NCI-H1048 (cell line): ENCODE measurements around the gene GLP2R.
"Not testable (repeated sequence)": the region's sequence is repeated elsewhere in the genome, so short reads cannot be mapped to it uniquely, and the experiment has no call there.

Experiments
- DNase-seq: peaks from one replicate; lab custom pipeline; 2025; lab: John Stamatoyannopoulos, UW

GLP2R gene

GRCh38 chr17:9825641-9826150, at the start of gene GLP2R:
GLP2R (plus strand) TSS chr17:9825924; CDS start chr17:9826064, 140 bp downstream.
- no peak for DNase-seq

- no peak for DNase-seq
Observed at GRCh38 chr17:9776911-9777310, 48.8 kb upstream of the GLP2R start.

GRCh38 chr17:9780552-9780951, 45.2 kb upstream of the GLP2R start:
- DNase-seq: no peak

GRCh38 chr17:9783050-9783449, 42.7 kb upstream of the GLP2R start:
- DNase-seq: no peak

- DNase-seq: not testable (repeated sequence)
Observed at GRCh38 chr17:9783465-9783864, 42.3 kb upstream of the GLP2R start.

- no peak for DNase-seq
Observed at GRCh38 chr17:9784544-9784943, 41.2 kb upstream of the GLP2R start.

GRCh38 chr17:9788601-9789000, 37.1 kb upstream of the GLP2R start:
- no peak for DNase-seq

- no peak for DNase-seq
Observed at GRCh38 chr17:9790316-9790715, 35.4 kb upstream of the GLP2R start.

GRCh38 chr17:9790889-9791876, 34.5 kb upstream of the GLP2R start, which contains the start of gene DHRS7C:
DHRS7C (minus strand) TSS chr17:9791592; CDS start chr17:9791284, 308 bp downstream.
- DNase-seq: no peak

- DNase-seq: no peak
Observed at GRCh38 chr17:9792181-9792840, 33.4 kb upstream of the GLP2R start.

- no peak for DNase-seq
Observed at GRCh38 chr17:9798008-9798407, 27.7 kb upstream of the GLP2R start.

- DNase-seq: no peak
Observed at GRCh38 chr17:9798724-9799123, 27.0 kb upstream of the GLP2R start.

- DNase-seq: no peak
Observed at GRCh38 chr17:9801505-9801904, 24.2 kb upstream of the GLP2R start.

GRCh38 chr17:9802294-9802693, 23.4 kb upstream of the GLP2R start:
- DNase-seq: no peak

- no peak for DNase-seq
Observed at GRCh38 chr17:9802697-9803096, 23.0 kb upstream of the GLP2R start.

- DNase-seq: no peak
Observed at GRCh38 chr17:9805769-9806168, 20.0 kb upstream of the GLP2R start.

GRCh38 chr17:9806699-9807098, 19.0 kb upstream of the GLP2R start:
- DNase-seq: no peak

- DNase-seq: no peak
Observed at GRCh38 chr17:9809409-9809808, 16.3 kb upstream of the GLP2R start.

GRCh38 chr17:9810100-9810949, 15.4 kb upstream of the GLP2R start:
- no peak for DNase-seq

- no peak for DNase-seq
Observed at GRCh38 chr17:9811086-9811485, 14.6 kb upstream of the GLP2R start.

GRCh38 chr17:9811537-9811936, 14.2 kb upstream of the GLP2R start:
- DNase-seq: no peak

- DNase-seq: no peak
Observed at GRCh38 chr17:9813166-9813565, 12.6 kb upstream of the GLP2R start.
